Heart left ventricle (tissue), 16 donors: ENCODE data around the gene IGHMBP2. TPM values are rescaled to one million over a fixed set of nuclear protein-coding genes. Genes with fewer than 3 reads are reported as not detected.
A peak's percentile ranks its signal among the peaks of the same experiment; 100 is the strongest.

ENCODE experiments used
- ATAC-seq, 4 donors: fragments of 200-7000 bp; cut with Tn5 transposase; one replicate each; pipeline ENCODE4 v1.9.1; 2020 to 2022; ENCODE audit warnings: moderate library complexity in 4 of 4, mild to moderate bottlenecking in 3 of 4, moderate number of reproducible peaks in 1 of 4
- DNase-seq, 5 donors: peaks; one replicate each; pipeline ENCODE4 v3.0.0-alpha.2; 2020
- H3K27ac ChIP-seq, 12 donors: fragments of 200-600 bp; sonication (generic) in 4 of 12; one replicate each; pipeline versions ENCODE4 v1.5.0 to v1.8.0; 2016 to 2022; ENCODE audit warnings: mild to moderate bottlenecking in 2 of 12
- H3K27me3 ChIP-seq, 9 donors: fragments of 200-600 bp; sonication (generic) in 2 of 9; one replicate each; pipeline versions ENCODE4 v1.5.1 to v1.8.0; 2016 to 2022; ENCODE audit warnings: mild to moderate bottlenecking in 3 of 9
- H3K36me3 ChIP-seq, 9 donors: fragments of 200-600 bp; sonication (generic) in 2 of 9; one replicate each; pipeline versions ENCODE4 v1.5.0 to v1.8.0; 2018 to 2022; ENCODE audit warnings: mild to moderate bottlenecking in 2 of 9
- H3K4me1 ChIP-seq, 12 donors: fragments of 200-600 bp; sonication (generic) in 4 of 12; one replicate each; pipeline versions ENCODE4 v1.5.0 to v1.8.0; 2016 to 2022; ENCODE audit warnings: mild to moderate bottlenecking in 3 of 12
- H3K4me3 ChIP-seq, 12 donors: fragments of 200-600 bp; sonication (generic) in 4 of 12; one replicate each; pipeline versions ENCODE4 v1.5.0 to v1.8.0; 2017 to 2022; ENCODE audit warnings: mild to moderate bottlenecking in 9 of 12, moderate library complexity in 4 of 12
- H3K9me3 ChIP-seq, 12 donors: fragments of 200-600 bp; sonication (generic) in 4 of 12; one replicate each; pipeline versions ENCODE4 v1.5.0 to v1.8.0; 2016 to 2022; ENCODE audit warnings: mild to moderate bottlenecking in 1 of 12
- CTCF ChIP-seq, 12 donors: fragments of 200-600 bp; sonication (generic) in 4 of 12; IDR thresholded peaks; one replicate each; pipeline versions ENCODE4 v1.5.0 to v1.8.0; 2018 to 2022; ENCODE audit warnings: antibody characterized with exemption in 12 of 12, mild to moderate bottlenecking in 5 of 12
- POLR2A ChIP-seq, 2 donors: fragments of 450-650 bp; IDR thresholded peaks; one replicate each; pipeline ENCODE4 v1.6.1; 2017; ENCODE audit warnings: antibody characterized with exemption in 2 of 2, mild to moderate bottlenecking in 2 of 2, moderate library complexity in 2 of 2
- WGBS, 4 donors: extraction: QIAGEN DNeasy Blood & Tissue Kit in 2 of 4; methylation state at CpG; one replicate each; pipeline versions ENCODE4 v1.1.5 to v1.1.7; 2013 to 2018; 5-methylcytosine and 5-hydroxymethylcytosine counted together
- intact Hi-C, 10 donors: fragments of 100-400 bp; cut with DNase I; formaldehyde crosslinking; loops; one replicate each; pipeline versions ENCODE4 v1.11.1 to v1.14.2; 2022
- polyA plus RNA-seq, 2 donors: library from polyadenylated mRNA; stranded (reverse); fragments of 200-250 nt; gene quantifications; one replicate each; pipeline ENCODE4 v1.2.3, GENCODE V29; 2013
- total RNA-seq, 9 donors: library from RNA; depleted of rRNA in 2 of 9; stranded (reverse); fragments of >200 nt in 2 of 9; fragmentation: NEBNext Ultra II Directional in 3 of 9; extraction: Animal tissue kit (Norgen Biotek cat#: 25700) in 3 of 9; gene quantifications; one replicate each; pipeline versions ENCODE4 v1.1.0 to v1.2.4, GENCODE V29; 2016 to 2023
- donor health status: ischemic (EF 13 %, LVEDD 7.1; RV severe dilation, severe dysfunction).
- donor health status: healthy with polysubstance abuse.
- donor health status: DM: no; HTN: yes; CAD: no.
- donor health status: DM: no; HTN: no; CAD: no.
- donor health status: ischemic (EF 25% LVEDD 6.9; RV normal size, moderate dysfunction).
- donor health status: ischemic (EF 25% LVEDD 5.7; RV mildly dilated, moderate dysfunction).
- donor health status: healthy.
- donor health status: DM: yes; HTN: yes; CAD: no.
- donor health status: ischemic (EF 35%, LVEDD 5.7; RV mildly dilated, moderate dysfunction).
- donor health status: nonischemic (EF 11% LVEDD 7.7; RV severe dilation, severe dysfunction).
- donor health status: DM: yes; HTN: yes; CAD: no.
- donor health status: PGD.
- donor health status: ischemic (EF 29% LVEDD 5.4; RV normal size, mild dysfunction).
- donor health status: nonischemic (EF 23%, LVEDD 6.1; RV moderate dilation, normal function).

Gene IGHMBP2
- total and polyA plus RNA-seq, 11 donors, result 8.3 to 18.9 (median 12.6) TPM

GRCh38 chr11:68976095-68976494, 72.4 kb downstream of the IGHMBP2 start:
- intact Hi-C loops, result no loop called here
- no peak for DNase-seq
- ATAC-seq, result peak in 1 of 4 donors; percentile 20
- Histone ChIP-seq H3K4me3 (no peak overlapping the region), H3K9me3 (no peaks in the 10 kb centered on the region), H3K27me3 (peaks cover 0 to 3% (median 0%) of the 10 kb centered on the region in 9 donors), H3K36me3 (no peaks in the 10 kb centered on the region), H3K27ac (peak overlapping the region in 2 of 12 donors; percentile 2 to 5), H3K4me1 (peaks cover 0 to 28% (median 9%) of the 10 kb centered on the region in 12 donors)
- WGBS, 4 donors, result 42 to 57% (median 54%) methylated on average over 4 of the region's 4 CpGs
- TF ChIP-seq POLR2A (IDR thresholded peaks at IDR 0.05), result no peak
- TF ChIP-seq CTCF (IDR thresholded peaks at IDR 0.05), result no peak

DNA sequence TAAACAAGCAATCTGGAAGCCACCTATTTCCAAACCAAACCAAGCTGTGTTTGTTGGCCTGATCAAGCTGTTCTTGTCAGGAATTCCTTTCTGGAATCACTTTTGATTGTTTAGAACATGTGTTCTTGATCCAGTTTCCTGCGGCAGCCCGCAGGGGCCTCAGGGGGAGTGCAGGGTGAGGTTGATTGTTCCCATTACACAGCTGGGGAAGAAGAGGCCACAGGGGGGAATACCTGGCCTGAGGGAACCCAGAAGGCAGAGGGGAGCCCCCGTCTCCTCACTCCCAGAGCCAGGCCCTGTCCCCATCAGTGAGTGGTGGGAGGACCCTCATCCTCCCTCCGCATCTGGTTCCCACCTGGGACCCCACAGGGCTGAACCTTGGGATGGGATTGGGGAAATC, 72.9 kb downstream of the IGHMBP2 start:
- intact Hi-C loops, result no loop called here
- no peaks in the 10 kb centered on the region for H3K27me3 ChIP-seq
- DNase-seq (no peak), ATAC-seq (peak in 1 of 4 donors; percentile 41)
- no peak for TF ChIP-seq POLR2A (IDR thresholded peaks at IDR 0.05)
- TF ChIP-seq CTCF (IDR thresholded peaks at IDR 0.05), result no peak
- 67 to 73% (median 68%) methylated on average over 3 to 4 of the region's 4 CpGs for WGBS, 4 donors
- H3K4me3 ChIP-seq, result no peak overlapping the region
- H3K4me1 ChIP-seq, result peaks cover 0 to 28% (median 9%) of the 10 kb centered on the region in 12 donors
- peak overlapping the region in 2 of 12 donors; percentile 2 to 5 for H3K27ac ChIP-seq
- peaks cover 0 to under 1% (median 0%) of the 10 kb centered on the region in 12 donors for H3K9me3 ChIP-seq
- H3K36me3 ChIP-seq, result no peaks in the 10 kb centered on the region

DNA sequence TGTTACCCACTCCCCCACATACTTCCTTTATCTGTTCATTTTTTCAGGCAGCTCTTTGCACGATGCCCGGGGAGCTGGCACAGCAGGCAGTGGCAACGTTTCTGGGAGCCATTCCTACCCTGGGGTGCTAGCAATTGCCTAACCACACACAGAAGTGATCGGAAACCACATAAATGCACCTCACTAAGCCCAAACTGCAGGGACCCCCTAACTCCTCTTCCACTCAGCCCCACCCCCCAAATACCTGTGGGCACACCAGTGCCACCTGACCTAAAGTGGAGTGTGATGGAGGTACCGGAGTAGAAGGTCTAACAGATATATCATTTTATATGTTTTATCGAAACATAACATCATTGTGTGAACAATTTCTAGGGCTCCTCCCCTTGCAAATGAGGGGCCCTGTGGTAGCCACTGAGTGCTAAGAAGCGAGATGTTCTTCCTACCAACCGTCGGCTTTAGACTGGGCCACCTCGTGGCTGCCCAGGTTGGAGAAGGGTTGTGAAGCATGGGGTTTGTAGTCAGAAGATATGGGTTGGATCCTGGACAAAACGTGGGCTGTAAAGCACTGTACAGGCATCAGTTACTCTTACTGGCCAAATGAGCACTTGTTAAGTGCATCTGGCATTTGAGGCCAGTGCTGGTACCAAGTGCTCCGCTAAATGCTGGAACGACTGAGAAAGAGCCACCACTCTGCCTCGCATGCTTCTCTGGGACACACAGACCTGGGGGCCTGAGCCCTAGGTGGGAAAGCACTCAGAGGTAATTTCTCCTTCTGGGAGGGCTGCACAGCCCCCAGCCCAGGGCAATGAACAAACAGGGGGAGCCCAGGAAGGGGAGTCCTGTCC, 74.3 kb downstream of the IGHMBP2 start:
- Histone ChIP-seq H3K36me3 (no peaks in the 10 kb centered on the region), H3K27ac (peak overlapping the region in 1 of 12 donors; percentile 39), H3K4me1 (peaks cover 0 to 28% (median 9%) of the 10 kb centered on the region in 12 donors), H3K27me3 (no peaks in the 10 kb centered on the region), H3K4me3 (no peak overlapping the region), H3K9me3 (peaks cover 0 to 9% (median 0%) of the 10 kb centered on the region in 12 donors)
- ATAC-seq (peak in 1 of 4 donors; percentile 9), DNase-seq (no peak)
- intact Hi-C loops, result no loop called here
- no peak for TF ChIP-seq POLR2A (IDR thresholded peaks at IDR 0.05)
- no peak for TF ChIP-seq CTCF (IDR thresholded peaks at IDR 0.05)
- 69 to 76% (median 72%) methylated on average over 11 to 14 of the region's 14 CpGs for WGBS, 4 donors

DNA sequence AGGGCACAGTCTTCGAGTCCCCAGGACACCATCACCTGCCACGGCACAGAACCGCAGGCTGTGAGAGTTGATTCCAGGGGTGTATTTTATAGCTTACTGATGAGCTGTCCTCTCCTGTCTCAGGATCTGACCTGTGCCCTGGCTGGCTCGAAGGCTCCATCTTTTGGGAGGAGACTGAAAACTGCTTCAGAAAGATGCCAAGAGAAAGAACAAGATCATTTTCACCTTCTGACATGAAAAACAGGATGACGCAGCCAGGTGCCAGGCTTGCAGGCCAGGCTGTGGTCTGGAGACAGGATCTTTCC, 74.9 kb downstream of the IGHMBP2 start:
- WGBS, 4 donors, result 53 to 70% (median 61%) methylated on average over 5 of the region's 5 CpGs
- no peaks in the 10 kb centered on the region for H3K36me3 ChIP-seq
- H3K27ac ChIP-seq, result peak overlapping the region in 1 of 12 donors; percentile 39
- no peaks in the 10 kb centered on the region for H3K27me3 ChIP-seq
- intact Hi-C loops, result no loop called here
- peaks cover 0 to 9% (median 0%) of the 10 kb centered on the region in 12 donors for H3K9me3 ChIP-seq
- no peak for TF ChIP-seq CTCF (IDR thresholded peaks at IDR 0.05)
- no peak for TF ChIP-seq POLR2A (IDR thresholded peaks at IDR 0.05)
- no peak overlapping the region for H3K4me3 ChIP-seq
- no peak for DNase-seq
- peak in 2 of 4 donors; percentile 13 to 16 for ATAC-seq
- H3K4me1 ChIP-seq, result peaks cover 0 to 24% (median 9%) of the 10 kb centered on the region in 12 donors
